ENCODE measurements around the gene ST6GAL2.

ST6GAL2 gene

GRCh38 chr2:106825161-106825560, 60.8 kb downstream of the ST6GAL2 start:
- DNase-seq = no peak

- no peak for DNase-seq
These were observed 69.0 kb downstream of the ST6GAL2 start for GRCh38 chr2:106816974-106817373.

- no peak for DNase-seq
These were observed 73.1 kb downstream of the ST6GAL2 start for GRCh38 chr2:106812841-106813240.

GRCh38 chr2:106812383-106812782, 73.6 kb downstream of the ST6GAL2 start:
- DNase-seq = no peak

- no peak for DNase-seq
These were observed 80.3 kb downstream of the ST6GAL2 start for GRCh38 chr2:106805716-106806115.

GRCh38 chr2:106804161-106804560, 81.8 kb downstream of the ST6GAL2 start:
- DNase-seq = no peak

GRCh38 chr2:106800976-106801655, 84.9 kb downstream of the ST6GAL2 start:
- DNase-seq = no peak

GRCh38 chr2:106800180-106800579, 85.8 kb downstream of the ST6GAL2 start:
- no peak for DNase-seq

- no peak for DNase-seq
These were observed 87.0 kb downstream of the ST6GAL2 start for GRCh38 chr2:106798826-106799552.

GRCh38 chr2:106797494-106797893, 88.5 kb downstream of the ST6GAL2 start:
- DNase-seq = no peak

- no peak for DNase-seq
These were observed 93.3 kb downstream of the ST6GAL2 start for GRCh38 chr2:106792671-106793070.

GRCh38 chr2:106789185-106789584, 96.8 kb downstream of the ST6GAL2 start:
- no peak for DNase-seq

- DNase-seq = no peak
These were observed 103.3 kb downstream of the ST6GAL2 start for GRCh38 chr2:106782681-106783080.

GRCh38 chr2:106781196-106781595, 104.8 kb downstream of the ST6GAL2 start:
- DNase-seq = no peak

GRCh38 chr2:106771811-106772210, 114.2 kb downstream of the ST6GAL2 start:
- no peak for DNase-seq

GRCh38 chr2:106770986-106771385, 115.0 kb downstream of the ST6GAL2 start:
- no peak for DNase-seq

- DNase-seq = no peak
These were observed 121.4 kb downstream of the ST6GAL2 start for GRCh38 chr2:106764614-106765013.

- DNase-seq = no peak
These were observed 126.0 kb downstream of the ST6GAL2 start for GRCh38 chr2:106759966-106760365.

- no peak for DNase-seq
These were observed 127.0 kb downstream of the ST6GAL2 start for GRCh38 chr2:106758901-106759497.

Measured in stimulated activated CD4-positive, alpha-beta T cell treated with anti-CD3 and anti-CD28 coated beads, Interleukin-4, amount 100 ng/mL, for 1 hour (primary cell).